ENCODE data around the gene NPLOC4. TPM values are rescaled to one million over a fixed set of nuclear protein-coding genes. Genes with fewer than 3 reads are reported as not detected.

Gene NPLOC4
- polyA plus RNA-seq, 1 experiment, result 108 TPM

DNA sequence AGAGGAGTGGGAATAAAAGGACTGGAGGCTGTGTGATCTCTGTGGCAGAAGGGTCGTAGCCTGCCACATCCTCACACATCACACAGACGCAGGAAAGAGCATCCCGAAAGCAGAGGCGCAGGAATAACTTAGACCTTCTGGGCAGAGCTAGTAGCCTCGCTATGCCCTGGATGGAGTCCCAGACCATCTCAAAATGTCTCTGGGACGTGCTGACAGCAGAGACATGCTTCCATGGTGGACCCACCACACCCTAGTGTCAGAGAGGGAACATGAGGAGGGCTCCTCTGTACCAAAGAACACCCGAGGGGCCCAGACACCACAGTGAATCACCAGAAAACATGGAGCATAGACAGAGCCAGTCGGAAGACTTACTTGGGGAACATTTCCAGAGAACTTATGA lies 55.2 kb downstream of the NPLOC4 start:
- Histone ChIP-seq H3K4me3 (ENCODE audit: low read depth, low read length) (no peak overlapping the region), H3K27me3 (ENCODE audit: control insufficient read depth, insufficient read depth, low read length) (no peaks in the 10 kb centered on the region), H3K36me3 (ENCODE audit: control insufficient read depth, insufficient read depth, low read length) (peaks cover 12% of the 10 kb centered on the region)
- CTCF ChIA-PET, result interaction anchor here (1.0 to 1.2 kb wide), 3 partner anchors 20 to 44 kb away, joined by 3 to 8 read pairs (median 3); no protein-coding TSS in a partner anchor
- TF ChIP-seq, protein P1, sequence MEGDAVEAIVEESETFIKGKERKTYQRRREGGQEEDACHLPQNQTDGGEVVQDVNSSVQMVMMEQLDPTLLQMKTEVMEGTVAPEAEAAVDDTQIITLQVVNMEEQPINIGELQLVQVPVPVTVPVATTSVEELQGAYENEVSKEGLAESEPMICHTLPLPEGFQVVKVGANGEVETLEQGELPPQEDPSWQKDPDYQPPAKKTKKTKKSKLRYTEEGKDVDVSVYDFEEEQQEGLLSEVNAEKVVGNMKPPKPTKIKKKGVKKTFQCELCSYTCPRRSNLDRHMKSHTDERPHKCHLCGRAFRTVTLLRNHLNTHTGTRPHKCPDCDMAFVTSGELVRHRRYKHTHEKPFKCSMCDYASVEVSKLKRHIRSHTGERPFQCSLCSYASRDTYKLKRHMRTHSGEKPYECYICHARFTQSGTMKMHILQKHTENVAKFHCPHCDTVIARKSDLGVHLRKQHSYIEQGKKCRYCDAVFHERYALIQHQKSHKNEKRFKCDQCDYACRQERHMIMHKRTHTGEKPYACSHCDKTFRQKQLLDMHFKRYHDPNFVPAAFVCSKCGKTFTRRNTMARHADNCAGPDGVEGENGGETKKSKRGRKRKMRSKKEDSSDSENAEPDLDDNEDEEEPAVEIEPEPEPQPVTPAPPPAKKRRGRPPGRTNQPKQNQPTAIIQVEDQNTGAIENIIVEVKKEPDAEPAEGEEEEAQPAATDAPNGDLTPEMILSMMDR (IDR thresholded peaks at IDR 0.05; ENCODE audit: insufficient read depth, low read depth, low read length), result no peak
- POLR2A ChIA-PET, result no interaction called here
- DNase-seq (ENCODE audit: low read depth), result no peak

GRCh38 chr17:81580481-81580880 lies 56.4 kb downstream of the NPLOC4 start:
- ChIA-PET POLR2A (no interaction called here), CTCF (interaction anchor here (1.0 to 2.1 kb wide), 4 partner anchors 8 to 66 kb away, joined by 3 to 6 read pairs (median 4); partner anchors contain the start of gene FAAP100)
- Histone ChIP-seq H3K27me3 (ENCODE audit: control insufficient read depth, insufficient read depth, low read length) (no peaks in the 10 kb centered on the region), H3K36me3 (ENCODE audit: control insufficient read depth, insufficient read depth, low read length) (peaks cover 10% of the 10 kb centered on the region), H3K4me3 (ENCODE audit: low read depth, low read length) (no peak overlapping the region)
- DNase-seq (ENCODE audit: low read depth), result no peak
- TF ChIP-seq, protein P1 (IDR thresholded peaks at IDR 0.05; ENCODE audit: insufficient read depth, low read depth, low read length), result no peak

- POLR2A ChIA-PET, result interaction anchor here (1.0 kb wide), 1 partner anchor 13 kb away, joined by 4 read pairs; no protein-coding TSS in a partner anchor
Measured at GRCh38 chr17:81579821-81580321, 57.0 kb downstream of the NPLOC4 start.

DNA sequence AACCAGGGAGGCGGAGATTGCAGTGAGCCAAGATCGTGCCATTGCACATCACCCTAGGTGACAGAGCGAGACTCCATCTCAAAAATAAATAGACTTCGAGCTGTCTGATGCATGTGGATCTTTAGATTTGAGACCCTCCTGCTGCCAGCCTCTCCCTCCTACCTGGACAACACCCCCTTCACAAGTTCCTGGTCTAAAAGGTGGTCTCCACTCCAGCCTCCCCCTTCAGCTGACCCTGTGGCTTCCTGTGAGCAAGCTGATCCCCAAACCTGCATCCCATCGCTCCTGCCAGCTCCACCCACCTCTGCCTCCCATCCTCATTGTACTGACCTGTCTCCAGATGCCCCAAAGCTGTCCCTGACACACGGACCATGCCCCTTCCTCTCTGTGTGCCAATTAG lies 57.6 kb downstream of the NPLOC4 start:
- no peak for DNase-seq (ENCODE audit: low read depth)
- TF ChIP-seq, protein P1 (IDR thresholded peaks at IDR 0.05; ENCODE audit: insufficient read depth, low read depth, low read length), result no peak
- POLR2A ChIA-PET, result interaction anchor here (1.0 kb wide), 1 partner anchor 12 kb away, joined by 4 read pairs; no protein-coding TSS in a partner anchor
- Histone ChIP-seq H3K36me3 (ENCODE audit: control insufficient read depth, insufficient read depth, low read length) (peaks cover 12% of the 10 kb centered on the region), H3K4me3 (ENCODE audit: low read depth, low read length) (no peak overlapping the region), H3K27me3 (ENCODE audit: control insufficient read depth, insufficient read depth, low read length) (no peaks in the 10 kb centered on the region)
- CTCF ChIA-PET, result interaction anchor here (0.8 to 2.1 kb wide), 7 partner anchors 9 to 68 kb away, joined by 3 to 8 read pairs (median 4); partner anchors contain the start of gene FAAP100

More at GRCh38 chr17:81579821-81580321, 57.0 kb downstream of the NPLOC4 start:
- no peak overlapping the region for H3K4me3 ChIP-seq (ENCODE audit: low read depth, low read length)
- CTCF ChIA-PET, result interaction anchor here (0.8 to 2.1 kb wide), 6 partner anchors 8 to 67 kb away, joined by 3 to 8 read pairs (median 4); partner anchors contain the start of gene FAAP100
- no peaks in the 10 kb centered on the region for H3K27me3 ChIP-seq (ENCODE audit: control insufficient read depth, insufficient read depth, low read length)
- TF ChIP-seq, protein P1 (IDR thresholded peaks at IDR 0.05; ENCODE audit: insufficient read depth, low read depth, low read length), result no peak
- H3K36me3 ChIP-seq (ENCODE audit: control insufficient read depth, insufficient read depth, low read length), result peaks cover 12% of the 10 kb centered on the region
- DNase-seq (ENCODE audit: low read depth), result no peak

- no peak overlapping the region for H3K4me3 ChIP-seq (ENCODE audit: low read depth, low read length)
- H3K36me3 ChIP-seq (ENCODE audit: control insufficient read depth, insufficient read depth, low read length), result peaks cover 12% of the 10 kb centered on the region
- H3K27me3 ChIP-seq (ENCODE audit: control insufficient read depth, insufficient read depth, low read length), result no peaks in the 10 kb centered on the region
- ChIA-PET CTCF (interaction anchor here (1.3 to 2.7 kb wide), 5 partner anchors 10 to 22 kb away, joined by 4 to 18 read pairs (median 6); no protein-coding TSS in a partner anchor), POLR2A (interaction anchor here (1.0 kb wide), 1 partner anchor 12 kb away, joined by 4 read pairs; no protein-coding TSS in a partner anchor)
- DNase-seq (ENCODE audit: low read depth), result no peak
- TF ChIP-seq, protein P1 (IDR thresholded peaks at IDR 0.05; ENCODE audit: insufficient read depth, low read depth, low read length), result no peak
Measured at GRCh38 chr17:81578561-81579225, 58.2 kb downstream of the NPLOC4 start.
